GM19397 (cell line): ENCODE measurements around the gene JDP2.
"Not testable (repeated sequence)": the region's sequence is repeated elsewhere in the genome, so short reads cannot be mapped to it uniquely, and the experiment has no call there.

ENCODE experiments used
- ATAC-seq: cut with Tn5 transposase; IDR thresholded peaks from one replicate; pipeline ENCODE4 v1.9.1; 2021; ENCODE audit warnings: mild to moderate bottlenecking, moderate library complexity; ENCODE audit not compliant: unreplicated experiment

JDP2 gene

GRCh38 chr14:75453817-75454434 is 26.1 kb downstream of the JDP2 start:
- ATAC-seq = no peak

GRCh38 chr14:75454963-75455546 is 27.2 kb downstream of the JDP2 start:
- ATAC-seq = no peak

- no peak for ATAC-seq
These were observed 28.5 kb downstream of the JDP2 start for GRCh38 chr14:75456069-75456996.

- no peak for ATAC-seq
These were observed 29.1 kb downstream of the JDP2 start for GRCh38 chr14:75456997-75457335.

- ATAC-seq = no peak
These were observed 29.9 kb downstream of the JDP2 start for GRCh38 chr14:75457648-75458165.

GRCh38 chr14:75458305-75458704 is 30.5 kb downstream of the JDP2 start:
- no peak for ATAC-seq

- ATAC-seq = no peak
These were observed 31.4 kb downstream of the JDP2 start for GRCh38 chr14:75459099-75459741.

GRCh38 chr14:75459791-75460190 is 32.0 kb downstream of the JDP2 start:
- ATAC-seq = no peak

- no peak for ATAC-seq
These were observed 32.6 kb downstream of the JDP2 start for GRCh38 chr14:75460394-75460793.

- no peak for ATAC-seq
These were observed 33.5 kb downstream of the JDP2 start for GRCh38 chr14:75461303-75461702.

- no peak for ATAC-seq
These were observed 34.0 kb downstream of the JDP2 start for GRCh38 chr14:75461755-75462349.

- ATAC-seq = no peak
These were observed 36.8 kb downstream of the JDP2 start for GRCh38 chr14:75464626-75465025.

GRCh38 chr14:75467763-75468162 is 39.9 kb downstream of the JDP2 start:
- ATAC-seq = no peak

GRCh38 chr14:75469164-75469563 is 41.3 kb downstream of the JDP2 start:
- ATAC-seq = no peak

- no peak for ATAC-seq
These were observed 41.9 kb downstream of the JDP2 start for GRCh38 chr14:75469606-75470237.

- no peak for ATAC-seq
These were observed 42.5 kb downstream of the JDP2 start for GRCh38 chr14:75470238-75470797.

GRCh38 chr14:75471059-75471458 is 43.2 kb downstream of the JDP2 start:
- ATAC-seq = no peak

- ATAC-seq = not testable (repeated sequence)
These were observed 46.3 kb downstream of the JDP2 start for GRCh38 chr14:75474127-75474526.

GRCh38 chr14:75476274-75476995 is 48.6 kb downstream of the JDP2 start:
- no peak for ATAC-seq
